ENCODE measurements around the gene PPP1CA. TPM values are rescaled to one million over a fixed set of nuclear protein-coding genes. Genes with fewer than 3 reads are reported as not detected.
A peak's percentile ranks its signal among the peaks of the same experiment; 100 is the strongest.

Gene PPP1CA
- total RNA-seq, 2 donors from 2014 or later, result 220 to 322 TPM

- Mint-ChIP-seq H3K4me3 (peak overlapping the region; percentile 63), H3K36me3 (ENCODE audit: low read depth) (peaks cover 13% of the 10 kb centered on the region), H3K9me3 (no peaks in the 10 kb centered on the region), H3K27me3 (no peaks in the 10 kb centered on the region), H3K27ac (peak overlapping the region; percentile 92), H3K4me1 (peaks cover 18% of the 10 kb centered on the region)
- ATAC-seq (replicated peaks), result no peak
These were observed 45.2 kb downstream of the PPP1CA start for GRCh38 chr11:67356387-67356863.

GRCh38 chr11:67355794-67356386, 45.8 kb downstream of the PPP1CA start:
- H3K27ac Mint-ChIP-seq, result peak overlapping the region; percentile 92
- H3K36me3 Mint-ChIP-seq (ENCODE audit: low read depth), result peaks cover 18% of the 10 kb centered on the region
- ATAC-seq (replicated peaks), result no peak
- no peaks in the 10 kb centered on the region for H3K27me3 Mint-ChIP-seq
- H3K9me3 Mint-ChIP-seq, result no peaks in the 10 kb centered on the region
- peak overlapping the region; percentile 63 for H3K4me3 Mint-ChIP-seq
- peaks cover 18% of the 10 kb centered on the region for H3K4me1 Mint-ChIP-seq

GRCh38 chr11:67355023-67355793, 46.5 kb downstream of the PPP1CA start:
- Mint-ChIP-seq H3K27me3 (no peaks in the 10 kb centered on the region), H3K4me3 (peak overlapping the region; percentile 95), H3K36me3 (ENCODE audit: low read depth) (peaks cover 18% of the 10 kb centered on the region), H3K9me3 (no peaks in the 10 kb centered on the region), H3K27ac (peak overlapping the region; percentile 97), H3K4me1 (peaks cover 18% of the 10 kb centered on the region)
- no peak for ATAC-seq (replicated peaks)

GRCh38 chr11:67354075-67355022, 47.3 kb downstream of the PPP1CA start:
- H3K27ac Mint-ChIP-seq, result peak overlapping the region; percentile 97
- peak; percentile 29 for ATAC-seq (replicated peaks)
- peak overlapping the region; percentile 95 for H3K4me3 Mint-ChIP-seq
- H3K36me3 Mint-ChIP-seq (ENCODE audit: low read depth), result peaks cover 18% of the 10 kb centered on the region
- H3K4me1 Mint-ChIP-seq, result peaks cover 18% of the 10 kb centered on the region
- H3K27me3 Mint-ChIP-seq, result no peaks in the 10 kb centered on the region
- H3K9me3 Mint-ChIP-seq, result no peaks in the 10 kb centered on the region

GRCh38 chr11:67353317-67354074, 48.2 kb downstream of the PPP1CA start, which contains the start of gene POLD4:
Gene POLD4 (minus strand): TSS chr11:67353546. CDS start chr11:67353399, 147 bp downstream.
- H3K4me1 Mint-ChIP-seq, result peaks cover 23% of the 10 kb centered on the region
- no peaks in the 10 kb centered on the region for H3K9me3 Mint-ChIP-seq
- peaks cover 18% of the 10 kb centered on the region for H3K36me3 Mint-ChIP-seq (ENCODE audit: low read depth)
- H3K4me3 Mint-ChIP-seq, result peak within 1 kb of the TSS; percentile 95
- peak; percentile 91 for ATAC-seq (replicated peaks)
- no peaks in the 10 kb centered on the region for H3K27me3 Mint-ChIP-seq
- peak within 1 kb of the TSS; percentile 97 for H3K27ac Mint-ChIP-seq

- no peaks in the 10 kb centered on the region for H3K9me3 Mint-ChIP-seq
- H3K36me3 Mint-ChIP-seq (ENCODE audit: low read depth), result peaks cover 18% of the 10 kb centered on the region
- peaks cover 23% of the 10 kb centered on the region for H3K4me1 Mint-ChIP-seq
These were observed 48.9 kb downstream of the PPP1CA start for GRCh38 chr11:67352546-67353316.

GRCh38 chr11:67351275-67352005, 50.2 kb downstream of the PPP1CA start:
- Mint-ChIP-seq H3K27ac (peak overlapping the region; percentile 58), H3K4me3 (peak overlapping the region; percentile 95), H3K36me3 (ENCODE audit: low read depth) (peaks cover 18% of the 10 kb centered on the region), H3K4me1 (peaks cover 24% of the 10 kb centered on the region), H3K27me3 (no peaks in the 10 kb centered on the region), H3K9me3 (no peaks in the 10 kb centered on the region)
- no peak for ATAC-seq (replicated peaks)

More at GRCh38 chr11:67352546-67353316, 48.9 kb downstream of the PPP1CA start:
- peak; percentile 42 for ATAC-seq (replicated peaks)
- Mint-ChIP-seq H3K4me3 (peak overlapping the region; percentile 95), H3K27me3 (no peaks in the 10 kb centered on the region), H3K27ac (peak overlapping the region; percentile 97)

- no peak for ATAC-seq (replicated peaks)
- Mint-ChIP-seq H3K4me1 (peaks cover 37% of the 10 kb centered on the region), H3K27ac (no peak overlapping the region), H3K9me3 (no peaks in the 10 kb centered on the region), H3K27me3 (no peaks in the 10 kb centered on the region), H3K4me3 (no peak overlapping the region), H3K36me3 (ENCODE audit: low read depth) (peaks cover 18% of the 10 kb centered on the region)
These were observed 51.7 kb downstream of the PPP1CA start for GRCh38 chr11:67349928-67350465.

GRCh38 chr11:67349457-67349856, 52.2 kb downstream of the PPP1CA start:
- no peak overlapping the region for H3K27ac Mint-ChIP-seq
- peaks cover 18% of the 10 kb centered on the region for H3K36me3 Mint-ChIP-seq (ENCODE audit: low read depth)
- no peaks in the 10 kb centered on the region for H3K27me3 Mint-ChIP-seq
- H3K4me3 Mint-ChIP-seq, result no peak overlapping the region
- H3K9me3 Mint-ChIP-seq, result no peaks in the 10 kb centered on the region
- ATAC-seq (replicated peaks), result no peak
- peaks cover 35% of the 10 kb centered on the region for H3K4me1 Mint-ChIP-seq

- no peak for ATAC-seq (replicated peaks)
- H3K4me3 Mint-ChIP-seq, result no peak overlapping the region
- no peaks in the 10 kb centered on the region for H3K9me3 Mint-ChIP-seq
- H3K36me3 Mint-ChIP-seq (ENCODE audit: low read depth), result peaks cover 18% of the 10 kb centered on the region
- no peaks in the 10 kb centered on the region for H3K27me3 Mint-ChIP-seq
- peaks cover 34% of the 10 kb centered on the region for H3K4me1 Mint-ChIP-seq
- no peak overlapping the region for H3K27ac Mint-ChIP-seq
These were observed 52.6 kb downstream of the PPP1CA start for GRCh38 chr11:67349036-67349435.
